Endothelial cell of umbilical vein (primary cell): ENCODE data around the gene SLA2. TPM values are rescaled to one million over a fixed set of nuclear protein-coding genes. Genes with fewer than 3 reads are reported as not detected.

Experiments
- BruUV-seq: library from RNA; stranded (reverse); fragments of 400-500 nt; replicated peaks from 2 replicates; lab custom pipeline; 2021; lab: Mats Ljungman, UMichigan
- CTCF ChIA-PET: fragments of 300-600, 350-600 bp; sonication (Branson Sonifier 250); formaldehyde crosslinking; loops from one replicate; lab custom pipeline; 2021; ENCODE audit warnings: antibody characterized with exemption, inconsistent platforms; lab: Charles Lee
- POLR2A ChIA-PET: fragments of 300-600, 350-600 bp; sonication (Branson Sonifier 250); formaldehyde crosslinking; loops from one replicate; lab custom pipeline; 2021; ENCODE audit warnings: antibody characterized with exemption, inconsistent platforms; lab: Charles Lee
- DNase-seq: peaks from one replicate; pipeline ENCODE4 v3.0.0-alpha.2; 2011; ENCODE audit warnings: low read depth, low spot score
- FAIRE-seq: peaks from 2 replicates; lab custom pipeline; 2011; peaks lifted over from hg19 to GRCh38; lab: Jason Lieb, UNC
- H2AFZ ChIP-seq: 2 replicates; pipeline ENCODE4 v1.6.0; 2012; ENCODE audit warnings: low read depth, low read length, control low read depth, inconsistent platforms
- H3K27ac ChIP-seq: 2 replicates; pipeline ENCODE4 v1.5.1; 2011; ENCODE audit warnings: low read depth, mild to moderate bottlenecking, control low read depth, low read length, moderate library complexity; ENCODE audit not compliant: insufficient read depth
- H3K27me3 ChIP-seq, 2 experiments: 2 replicates each; pipeline versions ENCODE4 v1.6.0 to v1.6.1; 2011; ENCODE audit warnings: low read length in 2 of 2, mixed read lengths in 1 of 2; ENCODE audit not compliant: control insufficient read depth in 2 of 2, insufficient read depth in 2 of 2
- H3K36me3 ChIP-seq, 2 experiments: 2 replicates in 1 of 2; 3 replicates in 1 of 2; pipeline ENCODE4 v1.5.1; 2011; ENCODE audit warnings: low read length in 2 of 2, mild to moderate bottlenecking in 1 of 2, moderate library complexity in 1 of 2; ENCODE audit not compliant: control insufficient read depth in 2 of 2, insufficient read depth in 2 of 2; ENCODE audit errors: extremely low read depth in 1 of 2
- H3K4me1 ChIP-seq: 3 replicates; pipeline ENCODE4 v1.5.1; 2011; ENCODE audit warnings: mild to moderate bottlenecking, low read length; ENCODE audit not compliant: control insufficient read depth, insufficient read depth; ENCODE audit errors: extremely low read depth
- H3K4me2 ChIP-seq: 2 replicates; pipeline ENCODE4 v1.6.1; 2011; ENCODE audit warnings: low read length, control low read depth, mixed read lengths; ENCODE audit not compliant: insufficient read depth
- H3K4me3 ChIP-seq, 3 experiments: fragments of 200-600 bp in 1 of 3; sonication (generic), shearing (Covaris generic) in 1 of 3; replicated peaks in 1 of 3; 2 replicates each; pipeline ENCODE4 v1.5.1; 2011 to 2016; ENCODE audit warnings: control low read depth in 3 of 3, low read length in 3 of 3, mild to moderate bottlenecking in 2 of 3, inconsistent platforms in 1 of 3, low read depth in 1 of 3, moderate library complexity in 1 of 3; ENCODE audit not compliant: insufficient read depth in 1 of 3
- H3K79me2 ChIP-seq: 2 replicates; pipeline ENCODE4 v1.6.0; 2012; ENCODE audit warnings: low read length, inconsistent platforms; ENCODE audit not compliant: control insufficient read depth, insufficient read depth
- H3K9ac ChIP-seq: replicated peaks from 2 replicates; pipeline ENCODE3; 2011; ENCODE audit warnings: low read length, control low read depth; ENCODE audit not compliant: insufficient read depth; ENCODE audit errors: extremely low read depth
- H3K9me1 ChIP-seq: replicated peaks from 3 replicates; pipeline ENCODE4 v1.6.0; 2011; ENCODE audit warnings: mild to moderate bottlenecking, low read length; ENCODE audit not compliant: control insufficient read depth, insufficient read depth; ENCODE audit errors: extremely low read depth
- H3K9me3 ChIP-seq: replicated peaks from 2 replicates; pipeline ENCODE4 v1.5.1; 2012; ENCODE audit warnings: low read length, inconsistent platforms; ENCODE audit not compliant: control insufficient read depth, insufficient read depth
- H4K20me1 ChIP-seq: replicated peaks from 2 replicates; pipeline ENCODE3; 2011; ENCODE audit warnings: mild to moderate bottlenecking, low read length; ENCODE audit not compliant: control insufficient read depth, insufficient read depth; ENCODE audit errors: extremely low read depth
- CTCF ChIP-seq, 2 donors: IDR thresholded peaks; 1 replicate in 1 of 2; 2 replicates in 1 of 2; pipeline ENCODE4 v1.5.1; 2011; ENCODE audit warnings: low read length in 2 of 2, mild to moderate bottlenecking in 2 of 2, moderate library complexity in 2 of 2, control low read depth in 1 of 2, inconsistent platforms in 1 of 2, low read depth in 1 of 2; ENCODE audit not compliant: insufficient read depth in 1 of 2; ENCODE audit errors: extremely low read depth in 1 of 2
- EZH2 ChIP-seq: IDR thresholded peaks from 2 replicates; pipeline ENCODE4 v1.6.1; 2012; ENCODE audit warnings: borderline replicate concordance, low read depth, mild to moderate bottlenecking, moderate library complexity, low read length, inconsistent platforms; ENCODE audit not compliant: severe bottlenecking
- GATA2 ChIP-seq: IDR thresholded peaks from 2 replicates; pipeline ENCODE4 v1.7.0; 2011; ENCODE audit warnings: low read depth, mild to moderate bottlenecking, moderate library complexity, mixed read lengths, low read length; ENCODE audit not compliant: insufficient read length, insufficient read depth
- JUN ChIP-seq: IDR thresholded peaks from 2 replicates; pipeline ENCODE4 v1.6.1; 2011; ENCODE audit warnings: borderline replicate concordance, low read depth; ENCODE audit not compliant: insufficient read length, insufficient read depth
- MAX ChIP-seq: IDR thresholded peaks from 2 replicates; pipeline ENCODE4 v1.6.1; 2011; ENCODE audit not compliant: insufficient read depth, insufficient read length
- POLR2A ChIP-seq: IDR thresholded peaks from 2 replicates; pipeline ENCODE4 v1.6.1; 2012; ENCODE audit warnings: low read depth, mild to moderate bottlenecking, control low read depth, low read length
- POLR2AphosphoS5 ChIP-seq: IDR thresholded peaks from 2 replicates; pipeline ENCODE4 v1.6.1; 2012; ENCODE audit warnings: low read depth, mild to moderate bottlenecking, control low read depth, low read length, moderate library complexity; ENCODE audit not compliant: insufficient read depth
- dilution Hi-C: fragments of 300-500 bp; cut with MboI; formaldehyde crosslinking; loops from one replicate; pipeline ENCODE4 v1.15.0; 2019; ENCODE audit warnings: low sequenced_read_pairs; ENCODE audit not compliant: extremely low pct_ligation_motif_present
- intact Hi-C: fragments of 100-400 bp; cut with micrococcal nuclease; formaldehyde crosslinking; loops from one replicate; pipeline ENCODE4 v1.10.0; 2022
- polyA plus RNA-seq, 4 experiments: library from polyadenylated mRNA; depleted of rRNA in 3 of 4; stranded (reverse) in 3 of 4; unstranded in 1 of 4; fragments of >200 nt; gene quantifications; 2 replicates each; pipeline versions ENCODE4 v1.2.1 to v1.2.3, GENCODE V29; 2011 to 2012; ENCODE audit warnings: missing spikeins in 1 of 4
- total RNA-seq: library from RNA; stranded (reverse); gene quantifications from 2 replicates; pipeline ENCODE4 v1.2.3, GENCODE V29; 2021

Gene SLA2
- total and polyA plus RNA-seq, 2 donors (not counting 3 experiments of a cell fraction or from before 2014, with no cell fraction given) = not detected

- ChIA-PET POLR2A (no interaction called here), CTCF (interaction anchor here (1.3 kb wide), 1 partner anchor 31 kb away, joined by 3 read pairs; no protein-coding TSS in a partner anchor)
- Histone ChIP-seq H3K27ac (no peak overlapping the region), H3K9me1 (no peaks in the 10 kb centered on the region), H3K36me3 (no peaks in the 10 kb centered on the region), H3K79me2 (no peaks in the 10 kb centered on the region), H4K20me1 (no peaks in the 10 kb centered on the region), H3K9me3 (no peaks in the 10 kb centered on the region), H3K4me1 (no peaks in the 10 kb centered on the region), H3K27me3 (no peaks in the 10 kb centered on the region), H3K9ac (no peak overlapping the region), H3K4me2 (no peak overlapping the region), H2AFZ (no peak overlapping the region), H3K4me3 (no peak overlapping the region)
- TF ChIP-seq CTCF (IDR thresholded peaks at IDR 0.05; ENCODE audit: extremely low read depth in 1 of 2, insufficient read depth in 1 of 2, low read depth in 1 of 2, low read length in 2 of 2) (no peak), JUN (no peak), MAX (no peak), POLR2AphosphoS5 (no peak), GATA2 (no peak), POLR2A (no peak), EZH2 (no peak)
- no peak for DNase-seq
- intact Hi-C loops = no loop called here
- FAIRE-seq = no peak
- dilution Hi-C loops = no loop called here
- no TSS peak for BruUV-seq
These were observed 40.9 kb upstream of the SLA2 start for GRCh38 chr20:36686944-36687343.
